Measurements from ENCODE around the gene ICAM3. TPM values are rescaled to one million over a fixed set of nuclear protein-coding genes. Genes with fewer than 3 reads are reported as not detected.

The ICAM3 gene
- total and polyA plus RNA-seq, 3 experiments from 2014 or later, result 83.0 to 244 (median 89.1) TPM

DNA sequence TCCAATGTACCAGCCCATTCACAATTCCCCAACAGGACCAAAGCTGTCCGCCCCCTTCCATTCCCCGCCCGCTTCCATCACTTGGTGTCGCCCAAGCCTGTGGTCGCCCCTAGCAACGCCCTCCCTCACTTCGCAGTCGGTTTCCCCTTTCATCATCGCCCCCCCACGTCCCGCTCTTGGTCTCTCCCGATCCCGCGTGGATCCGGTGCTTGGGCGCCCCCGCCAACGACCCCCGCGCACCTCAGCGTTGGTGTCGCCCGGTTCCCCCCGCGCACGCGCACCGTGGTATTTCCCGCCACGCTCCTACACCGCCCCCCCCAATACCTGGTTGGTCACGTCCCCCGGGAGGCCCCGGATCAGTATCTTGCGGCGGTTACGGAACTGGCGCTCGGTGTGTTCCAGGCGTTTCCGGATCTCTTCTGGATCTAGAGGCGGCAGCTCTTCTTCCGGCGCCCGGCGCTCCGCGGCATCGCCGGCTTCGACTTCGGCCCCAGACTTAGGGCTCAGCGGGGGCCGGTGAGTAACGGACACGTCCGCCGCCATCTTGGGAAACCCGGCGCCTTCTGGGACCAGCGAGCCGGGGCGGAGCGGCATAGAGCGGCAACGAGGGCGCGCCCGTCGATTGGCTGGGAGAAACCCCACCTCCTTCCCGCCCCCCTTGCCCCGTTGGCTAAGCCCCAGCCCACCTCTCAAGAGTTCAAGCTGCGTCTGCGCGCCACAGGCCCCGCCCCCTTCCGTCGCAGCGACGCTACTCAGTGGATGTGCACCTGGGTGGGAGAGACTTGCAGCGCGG is 6.3 kb downstream of the ICAM3 start, which contains the start of gene RAVER1:
Gene RAVER1 (minus strand): TSS at position 565 of the 793 bp plus-strand sequence. CDS start 22 bp downstream, at position 543.
- peak within 1 kb of the TSS; percentile 84 for H3K27ac ChIP-seq (ENCODE audit: low read depth, low read length)
- H3K36me3 ChIP-seq (ENCODE audit: insufficient read depth, low read length), result peaks cover 28% of the 10 kb centered on the region
- H3K27me3 ChIP-seq (ENCODE audit: insufficient read depth, low read length, poor library complexity, severe bottlenecking), result no peaks in the 10 kb centered on the region
- Mint-ChIP-seq H3K9me3 (no peaks in the 10 kb centered on the region), H3K4me1 (peaks cover 19 to 47% (median 26%) of the 10 kb centered on the region in 3 donors), H3K27me3 (no peaks in the 10 kb centered on the region), H3K36me3 (peaks cover 0 to 51% (median 3%) of the 10 kb centered on the region in 3 donors), H3K4me3 (peak within 1 kb of the TSS; percentile 90 to 99 (median 96)), H3K27ac (peak within 1 kb of the TSS; percentile 90 to 98 (median 95))
- DNase-seq, result peak; percentile 96 to 99 (median 98)
- no peaks in the 10 kb centered on the region for H3K9me3 ChIP-seq (ENCODE audit: low read length)
- ChIA-PET POLR2A (interaction anchor here (0.5 to 2.0 kb wide), 7 partner anchors 14 to 235 kb away, joined by 3 to 12 read pairs (median 5); partner anchors contain the start of genes ICAM1, ICAM5 and TYK2), CTCF (interaction anchor here (0.5 to 2.7 kb wide), 11 partner anchors 16 to 145 kb away, joined by 3 to 7 read pairs (median 3); partner anchors contain the start of gene ICAM1)
- peaks cover 26% of the 10 kb centered on the region for H3K4me1 ChIP-seq (ENCODE audit: insufficient read depth, low read length)
- peak within 1 kb of the TSS; percentile 93 for H3K4me3 ChIP-seq (ENCODE audit: low read length)

DNA sequence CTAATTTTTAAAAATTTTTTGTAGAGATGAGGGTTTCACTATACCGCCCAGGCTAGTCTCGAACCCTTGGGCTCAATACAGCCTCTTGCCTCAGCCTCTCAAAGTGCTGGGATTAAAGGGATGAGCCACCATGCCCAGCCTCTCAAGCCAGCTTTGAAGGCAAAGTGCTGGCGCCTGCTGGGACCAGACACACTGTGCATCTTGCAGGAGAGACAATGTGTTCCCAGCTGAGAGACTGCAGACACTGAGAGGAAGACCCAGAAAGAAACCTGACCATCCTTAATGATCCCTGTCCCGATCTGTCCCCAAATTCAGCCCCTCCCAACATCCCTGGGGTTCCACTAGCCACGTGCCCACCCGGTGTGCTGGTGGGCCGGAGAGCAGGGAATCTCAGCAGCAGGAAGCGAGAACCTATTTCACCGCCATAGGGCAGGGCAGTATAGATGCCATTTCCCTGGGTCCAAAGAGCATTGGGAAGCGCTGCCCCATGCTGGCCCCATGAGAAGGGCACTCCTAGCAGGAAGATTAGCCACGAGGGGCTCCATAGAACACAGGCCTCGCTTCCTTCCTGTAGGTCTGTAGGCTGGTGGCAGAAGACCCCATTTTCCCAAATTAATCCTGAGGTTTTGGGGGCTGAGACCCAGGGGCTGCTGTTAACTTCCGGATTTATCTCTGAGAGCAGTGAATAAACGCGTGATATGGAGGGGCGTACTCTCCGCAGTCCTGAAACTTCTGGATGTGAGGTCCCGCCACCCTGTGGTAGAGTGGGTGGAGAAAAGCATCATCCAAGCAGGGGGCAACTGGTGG is 7.1 kb downstream of the ICAM3 start:
- Histone ChIP-seq H3K4me1 (ENCODE audit: insufficient read depth, low read length) (peaks cover 25% of the 10 kb centered on the region), H3K27ac (ENCODE audit: low read depth, low read length) (peak overlapping the region; percentile 84), H3K27me3 (ENCODE audit: insufficient read depth, low read length, poor library complexity, severe bottlenecking) (no peaks in the 10 kb centered on the region), H3K9me3 (ENCODE audit: low read length) (no peaks in the 10 kb centered on the region), H3K4me3 (ENCODE audit: low read length) (peak overlapping the region; percentile 93), H3K36me3 (ENCODE audit: insufficient read depth, low read length) (peaks cover 36% of the 10 kb centered on the region)
- Mint-ChIP-seq H3K27me3 (no peaks in the 10 kb centered on the region), H3K36me3 (peaks cover 0 to 59% (median 3%) of the 10 kb centered on the region in 3 donors), H3K4me3 (peak overlapping the region; percentile 90 to 99 (median 96)), H3K4me1 (peaks cover 18 to 46% (median 25%) of the 10 kb centered on the region in 3 donors), H3K9me3 (no peaks in the 10 kb centered on the region), H3K27ac (peak overlapping the region; percentile 90 to 98 (median 95))
- no peak for DNase-seq
- ChIA-PET POLR2A (interaction anchor here (0.8 to 2.0 kb wide), 3 partner anchors 14 to 62 kb away, joined by 4 to 9 read pairs (median 5); partner anchors contain the start of genes ICAM1 and ICAM5), CTCF (interaction anchor here (0.7 to 2.7 kb wide), 6 partner anchors 40 to 146 kb away, joined by 3 to 7 read pairs (median 4); partner anchors contain the start of gene ICAM1)

- ChIA-PET POLR2A (interaction anchor here (0.6 kb wide), 1 partner anchor 40 kb away, joined by 4 read pairs; no protein-coding TSS in a partner anchor), CTCF (interaction anchor here (1.1 kb wide), 1 partner anchor 59 kb away, joined by 4 read pairs; no protein-coding TSS in a partner anchor)
- no peak for DNase-seq
- Mint-ChIP-seq H3K4me1 (peaks cover 15 to 36% (median 25%) of the 10 kb centered on the region in 3 donors), H3K27ac (peak overlapping the region in 1 of 8 donors; percentile 33), H3K9me3 (no peaks in the 10 kb centered on the region), H3K4me3 (no peak overlapping the region), H3K27me3 (no peaks in the 10 kb centered on the region), H3K36me3 (peaks cover 0 to 63% (median 3%) of the 10 kb centered on the region in 3 donors)
- no peak overlapping the region for H3K27ac ChIP-seq (ENCODE audit: low read depth, low read length)
- H3K36me3 ChIP-seq (ENCODE audit: insufficient read depth, low read length), result peaks cover 44% of the 10 kb centered on the region
- H3K9me3 ChIP-seq (ENCODE audit: low read length), result no peaks in the 10 kb centered on the region
- H3K4me1 ChIP-seq (ENCODE audit: insufficient read depth, low read length), result peaks cover 24% of the 10 kb centered on the region
- H3K27me3 ChIP-seq (ENCODE audit: insufficient read depth, low read length, poor library complexity, severe bottlenecking), result no peaks in the 10 kb centered on the region
- H3K4me3 ChIP-seq (ENCODE audit: low read length), result no peak overlapping the region
Observed at GRCh38 chr19:10329555-10329954, 9.9 kb downstream of the ICAM3 start.

DNA sequence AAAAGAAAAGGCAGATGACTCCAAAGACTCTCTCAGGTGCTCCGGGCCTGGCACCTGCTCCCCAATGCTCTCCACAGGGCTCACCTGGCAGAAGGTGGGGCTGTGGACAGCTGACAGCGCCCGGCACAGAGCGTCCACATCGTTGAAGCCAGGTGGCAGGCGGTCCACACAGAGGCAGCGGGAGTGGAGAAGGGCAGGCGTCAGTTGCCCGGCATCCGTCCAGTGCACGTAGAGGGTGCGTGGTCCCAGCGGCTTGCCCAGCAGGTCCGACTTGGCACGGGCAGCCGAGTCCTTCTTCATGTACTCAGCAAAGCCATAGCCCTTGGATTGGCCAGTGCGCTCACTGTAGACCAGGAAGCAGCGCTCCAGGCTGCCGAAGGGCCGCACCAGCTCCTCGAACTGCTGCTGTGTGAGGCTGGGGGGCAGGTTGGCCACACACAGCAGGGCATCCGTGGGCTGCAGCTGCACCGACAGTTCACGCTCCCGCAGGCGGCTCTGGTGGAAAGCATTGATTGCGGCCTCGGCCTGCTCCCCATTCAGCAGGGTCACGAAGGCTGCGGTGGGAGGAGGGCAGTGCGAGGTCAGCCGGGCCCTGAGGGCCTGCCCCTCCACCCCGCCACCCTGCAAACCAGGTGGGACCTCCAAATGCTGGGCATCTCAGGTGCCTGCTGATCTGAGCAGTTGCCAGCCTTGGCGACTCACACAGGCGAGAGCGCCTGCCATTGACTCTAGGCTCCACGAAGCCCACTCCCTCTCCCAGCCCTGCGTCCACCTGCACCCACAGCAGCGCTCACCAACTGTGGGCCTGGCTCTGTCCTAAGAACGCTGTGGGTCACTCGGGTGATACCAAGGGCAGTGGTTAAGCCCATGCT is 10.6 kb downstream of the ICAM3 start:
- Histone ChIP-seq H3K9me3 (ENCODE audit: low read length) (no peaks in the 10 kb centered on the region), H3K27me3 (ENCODE audit: insufficient read depth, low read length, poor library complexity, severe bottlenecking) (no peaks in the 10 kb centered on the region), H3K4me1 (ENCODE audit: insufficient read depth, low read length) (peaks cover 16% of the 10 kb centered on the region), H3K4me3 (ENCODE audit: low read length) (no peak overlapping the region), H3K36me3 (ENCODE audit: insufficient read depth, low read length) (peaks cover 44% of the 10 kb centered on the region), H3K27ac (ENCODE audit: low read depth, low read length) (no peak overlapping the region)
- DNase-seq, result no peak
- Mint-ChIP-seq H3K27ac (peak overlapping the region in 1 of 8 donors; percentile 6), H3K4me1 (peaks cover 14 to 30% (median 20%) of the 10 kb centered on the region in 3 donors), H3K27me3 (no peaks in the 10 kb centered on the region), H3K4me3 (no peak overlapping the region), H3K36me3 (peaks cover 0 to 67% (median 3%) of the 10 kb centered on the region in 3 donors), H3K9me3 (no peaks in the 10 kb centered on the region)
- ChIA-PET POLR2A (no interaction called here), CTCF (no interaction called here)

- ChIA-PET CTCF (no interaction called here), POLR2A (no interaction called here)
- H3K27me3 Mint-ChIP-seq, result no peaks in the 10 kb centered on the region
- no peak overlapping the region for H3K27ac Mint-ChIP-seq
- Histone ChIP-seq H3K36me3 (ENCODE audit: insufficient read depth, low read length) (peaks cover 44% of the 10 kb centered on the region), H3K4me1 (ENCODE audit: insufficient read depth, low read length) (peaks cover 13% of the 10 kb centered on the region), H3K27me3 (ENCODE audit: insufficient read depth, low read length, poor library complexity, severe bottlenecking) (no peaks in the 10 kb centered on the region), H3K9me3 (ENCODE audit: low read length) (no peaks in the 10 kb centered on the region), H3K4me3 (ENCODE audit: low read length) (no peak overlapping the region), H3K27ac (ENCODE audit: low read depth, low read length) (no peak overlapping the region)
- H3K36me3 Mint-ChIP-seq, result peaks cover 0 to 61% (median 1%) of the 10 kb centered on the region in 3 donors
- peaks cover 9 to 20% (median 14%) of the 10 kb centered on the region in 3 donors for H3K4me1 Mint-ChIP-seq
- DNase-seq, result no peak
- H3K9me3 Mint-ChIP-seq, result no peaks in the 10 kb centered on the region
- no peak overlapping the region for H3K4me3 Mint-ChIP-seq
Observed at GRCh38 chr19:10327793-10328192, 11.6 kb downstream of the ICAM3 start.

- DNase-seq, result no peak
- Mint-ChIP-seq H3K27me3 (no peaks in the 10 kb centered on the region), H3K4me1 (peaks cover 0 to 6% (median 3%) of the 10 kb centered on the region in 3 donors), H3K36me3 (peaks cover 4 to 72% (median 6%) of the 10 kb centered on the region in 3 donors), H3K4me3 (no peak overlapping the region), H3K9me3 (no peaks in the 10 kb centered on the region), H3K27ac (no peak overlapping the region)
- H3K4me3 ChIP-seq (ENCODE audit: low read length), result no peak overlapping the region
- H3K27ac ChIP-seq (ENCODE audit: low read depth, low read length), result no peak overlapping the region
- H3K27me3 ChIP-seq (ENCODE audit: insufficient read depth, low read length, poor library complexity, severe bottlenecking), result no peaks in the 10 kb centered on the region
- no peaks in the 10 kb centered on the region for H3K4me1 ChIP-seq (ENCODE audit: insufficient read depth, low read length)
- POLR2A ChIA-PET, result interaction anchor here (0.7 kb wide), 1 partner anchor 427 kb away, joined by 3 read pairs; no protein-coding TSS in a partner anchor
- peaks cover 53% of the 10 kb centered on the region for H3K36me3 ChIP-seq (ENCODE audit: insufficient read depth, low read length)
- CTCF ChIA-PET, result interaction anchor here (0.8 kb wide), 1 partner anchor 9 kb away, joined by 3 read pairs; no protein-coding TSS in a partner anchor
- no peaks in the 10 kb centered on the region for H3K9me3 ChIP-seq (ENCODE audit: low read length)
Observed at GRCh38 chr19:10325732-10326131, 13.7 kb downstream of the ICAM3 start.
